GM23338 (cell line): ENCODE measurements around the gene MT1A. TPM values are rescaled to one million over a fixed set of nuclear protein-coding genes. Genes with fewer than 3 reads are reported as not detected.

Experiments used
- ATAC-seq: fragments of 200-7000 bp; cut with Tn5 transposase; 3 replicates; pipeline ENCODE4 v1.9.1; 2020
- DNase-seq: peaks from one replicate; pipeline ENCODE4 v3.0.0-alpha.2; 2015; ENCODE audit warnings: low spot score
- H2AFZ ChIP-seq: fragments of 200-600 bp; sonication (generic); 2 replicates; pipeline ENCODE4 v1.8.0; 2016; ENCODE audit warnings: antibody characterized with exemption, mild to moderate bottlenecking, moderate library complexity
- H3F3A ChIP-seq: fragments of 200-600 bp; sonication (generic); replicated peaks from 2 replicates; pipeline ENCODE4 v1.8.0; 2017; ENCODE audit warnings: antibody characterized with exemption, mixed run types, low read depth
- H3K27ac ChIP-seq: fragments of 200-600 bp; sonication (generic); 2 replicates; pipeline ENCODE4 v1.6.1; 2016; ENCODE audit warnings: low read depth
- H3K27me3 ChIP-seq: fragments of 200-600 bp; sonication (generic); 2 replicates; pipeline ENCODE4 v1.8.0; 2016; ENCODE audit warnings: mild to moderate bottlenecking, mixed run types, moderate library complexity; ENCODE audit not compliant: insufficient read depth
- H3K36me3 ChIP-seq: fragments of 200-600 bp; sonication (generic); 2 replicates; pipeline ENCODE4 v1.8.0; 2016; ENCODE audit warnings: mild to moderate bottlenecking; ENCODE audit not compliant: insufficient read depth
- H3K4me1 ChIP-seq: fragments of 200-600 bp; sonication (generic); 2 replicates; pipeline ENCODE4 v1.8.0; 2016; ENCODE audit warnings: mild to moderate bottlenecking, moderate library complexity; ENCODE audit not compliant: insufficient read depth
- H3K4me2 ChIP-seq: fragments of 200-600 bp; sonication (generic); 2 replicates; pipeline ENCODE4 v1.7.1; 2017; ENCODE audit warnings: mixed run types
- H3K4me3 ChIP-seq: fragments of 200-600 bp; sonication (generic); 2 replicates; pipeline ENCODE4 v1.6.1; 2016; ENCODE audit warnings: mixed run types
- H3K79me2 ChIP-seq: fragments of 200-600 bp; sonication (generic); replicated peaks from 2 replicates; pipeline ENCODE4 v1.8.0; 2017; ENCODE audit warnings: mild to moderate bottlenecking; ENCODE audit not compliant: insufficient read depth
- H3K9me2 ChIP-seq: fragments of 200-600 bp; sonication (generic); 2 replicates; pipeline ENCODE4 v1.8.0; 2017; ENCODE audit not compliant: insufficient read depth
- H4K20me1 ChIP-seq: fragments of 200-600 bp; sonication (generic); replicated peaks from 2 replicates; pipeline ENCODE4 v1.8.0; 2017; ENCODE audit warnings: mild to moderate bottlenecking; ENCODE audit not compliant: insufficient read depth
- H3K27ac Mint-ChIP-seq: 2 replicates; pipeline ENCODE4 v1.8.0; 2020; ENCODE audit warnings: inconsistent platforms, mild to moderate bottlenecking, moderate library complexity, mixed read lengths
- H3K27me3 Mint-ChIP-seq: 3 replicates; pipeline ENCODE4 v1.8.0; 2022; ENCODE audit warnings: low read depth, mild to moderate bottlenecking, moderate library complexity, mixed read lengths, inconsistent platforms; ENCODE audit not compliant: insufficient read depth, poor library complexity
- H3K36me3 Mint-ChIP-seq: 3 replicates; pipeline ENCODE4 v1.8.0; 2021; ENCODE audit warnings: low read depth, mild to moderate bottlenecking, inconsistent platforms, moderate library complexity, mixed read lengths
- H3K4me1 Mint-ChIP-seq: 3 replicates; pipeline ENCODE4 v1.8.0; 2020; ENCODE audit warnings: mild to moderate bottlenecking, inconsistent platforms, mixed read lengths
- H3K4me3 Mint-ChIP-seq: 3 replicates; pipeline ENCODE4 v1.8.0; 2021; ENCODE audit warnings: moderate library complexity, mild to moderate bottlenecking, inconsistent platforms, mixed read lengths
- H3K9me3 Mint-ChIP-seq: 3 replicates; pipeline ENCODE4 v1.8.0; 2020; ENCODE audit warnings: moderate library complexity, mild to moderate bottlenecking, inconsistent platforms, mixed read lengths
- JUNB ChIP-seq: IDR thresholded peaks from one replicate; pipeline ENCODE4 v1.6.1; 2016; ENCODE audit warnings: antibody characterized with exemption; ENCODE audit not compliant: unreplicated experiment
- POLR2AphosphoS5 ChIP-seq: IDR thresholded peaks from 2 replicates; pipeline ENCODE4 v1.6.1; 2016; ENCODE audit warnings: antibody characterized with exemption, low read depth
- ZNF114 ChIP-seq: fragments of 250-450 bp; sonication (Bioruptor Pico); IDR thresholded peaks from 2 replicates; pipeline ENCODE4 v1.5.0; 2020; ENCODE audit warnings: mild to moderate bottlenecking, moderate library complexity
- ZNF331 ChIP-seq: fragments of 250-450 bp; sonication (Bioruptor Pico); IDR thresholded peaks from 2 replicates; pipeline ENCODE4 v1.5.0; 2020; ENCODE audit warnings: low read depth, mild to moderate bottlenecking, moderate library complexity
- polyA plus RNA-seq: library from polyadenylated mRNA; unstranded; fragments of >200 nt; fragmentation: Nextera tagmentation; extraction: Ambion mirVana; gene quantifications from 2 replicates; pipeline ENCODE4 v1.2.1, GENCODE V29; 2016
- total RNA-seq: library from RNA; depleted of rRNA; stranded (reverse); fragments of >200 nt; shearing (Covaris generic); gene quantifications from 2 replicates; pipeline ENCODE4 v1.2.3, GENCODE V29; 2014
- TF ChIP-seq, protein P1 (sequence below): fragments of 250-450 bp; sonication (Bioruptor Pico); IDR thresholded peaks from 2 replicates; pipeline ENCODE4 v1.5.0; 2020; ENCODE audit warnings: mild to moderate bottlenecking, moderate library complexity

MT1A gene
- total and polyA plus RNA-seq, 2 experiments from 2014 or later = 2.5 TPM; not detected in 1

DNA sequence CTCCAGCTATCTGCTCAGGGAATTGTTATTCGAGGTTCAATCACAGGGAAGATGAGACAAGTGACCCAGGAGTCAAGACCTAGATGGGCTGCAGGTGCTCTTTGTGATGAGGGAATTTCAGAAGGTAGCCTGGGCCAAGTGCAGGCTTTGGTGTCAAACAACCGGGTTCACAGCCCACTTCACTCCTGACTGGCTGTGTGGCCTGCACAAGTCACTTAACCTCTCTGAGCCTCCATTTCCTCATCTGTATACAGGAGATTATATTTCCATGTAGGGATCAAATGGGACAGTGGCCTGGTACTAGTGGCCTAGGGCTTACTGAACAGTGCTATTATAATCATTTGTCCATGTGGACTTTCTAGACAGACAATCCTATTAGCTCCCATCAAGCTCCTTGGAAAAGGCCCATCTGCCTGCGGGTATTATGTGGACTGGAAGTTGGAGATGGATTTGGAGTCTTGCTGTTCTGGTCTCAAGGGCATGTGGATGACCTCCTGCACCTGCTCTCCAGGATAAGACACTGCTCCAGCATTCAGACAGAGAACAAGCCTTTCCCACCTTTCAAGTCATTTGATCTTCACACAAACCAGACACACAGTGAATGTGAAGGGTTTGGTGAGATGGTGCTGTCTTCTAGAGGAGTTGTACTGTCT is 40.7 kb downstream of the MT1A start (continued):
- TF ChIP-seq, protein P1, sequence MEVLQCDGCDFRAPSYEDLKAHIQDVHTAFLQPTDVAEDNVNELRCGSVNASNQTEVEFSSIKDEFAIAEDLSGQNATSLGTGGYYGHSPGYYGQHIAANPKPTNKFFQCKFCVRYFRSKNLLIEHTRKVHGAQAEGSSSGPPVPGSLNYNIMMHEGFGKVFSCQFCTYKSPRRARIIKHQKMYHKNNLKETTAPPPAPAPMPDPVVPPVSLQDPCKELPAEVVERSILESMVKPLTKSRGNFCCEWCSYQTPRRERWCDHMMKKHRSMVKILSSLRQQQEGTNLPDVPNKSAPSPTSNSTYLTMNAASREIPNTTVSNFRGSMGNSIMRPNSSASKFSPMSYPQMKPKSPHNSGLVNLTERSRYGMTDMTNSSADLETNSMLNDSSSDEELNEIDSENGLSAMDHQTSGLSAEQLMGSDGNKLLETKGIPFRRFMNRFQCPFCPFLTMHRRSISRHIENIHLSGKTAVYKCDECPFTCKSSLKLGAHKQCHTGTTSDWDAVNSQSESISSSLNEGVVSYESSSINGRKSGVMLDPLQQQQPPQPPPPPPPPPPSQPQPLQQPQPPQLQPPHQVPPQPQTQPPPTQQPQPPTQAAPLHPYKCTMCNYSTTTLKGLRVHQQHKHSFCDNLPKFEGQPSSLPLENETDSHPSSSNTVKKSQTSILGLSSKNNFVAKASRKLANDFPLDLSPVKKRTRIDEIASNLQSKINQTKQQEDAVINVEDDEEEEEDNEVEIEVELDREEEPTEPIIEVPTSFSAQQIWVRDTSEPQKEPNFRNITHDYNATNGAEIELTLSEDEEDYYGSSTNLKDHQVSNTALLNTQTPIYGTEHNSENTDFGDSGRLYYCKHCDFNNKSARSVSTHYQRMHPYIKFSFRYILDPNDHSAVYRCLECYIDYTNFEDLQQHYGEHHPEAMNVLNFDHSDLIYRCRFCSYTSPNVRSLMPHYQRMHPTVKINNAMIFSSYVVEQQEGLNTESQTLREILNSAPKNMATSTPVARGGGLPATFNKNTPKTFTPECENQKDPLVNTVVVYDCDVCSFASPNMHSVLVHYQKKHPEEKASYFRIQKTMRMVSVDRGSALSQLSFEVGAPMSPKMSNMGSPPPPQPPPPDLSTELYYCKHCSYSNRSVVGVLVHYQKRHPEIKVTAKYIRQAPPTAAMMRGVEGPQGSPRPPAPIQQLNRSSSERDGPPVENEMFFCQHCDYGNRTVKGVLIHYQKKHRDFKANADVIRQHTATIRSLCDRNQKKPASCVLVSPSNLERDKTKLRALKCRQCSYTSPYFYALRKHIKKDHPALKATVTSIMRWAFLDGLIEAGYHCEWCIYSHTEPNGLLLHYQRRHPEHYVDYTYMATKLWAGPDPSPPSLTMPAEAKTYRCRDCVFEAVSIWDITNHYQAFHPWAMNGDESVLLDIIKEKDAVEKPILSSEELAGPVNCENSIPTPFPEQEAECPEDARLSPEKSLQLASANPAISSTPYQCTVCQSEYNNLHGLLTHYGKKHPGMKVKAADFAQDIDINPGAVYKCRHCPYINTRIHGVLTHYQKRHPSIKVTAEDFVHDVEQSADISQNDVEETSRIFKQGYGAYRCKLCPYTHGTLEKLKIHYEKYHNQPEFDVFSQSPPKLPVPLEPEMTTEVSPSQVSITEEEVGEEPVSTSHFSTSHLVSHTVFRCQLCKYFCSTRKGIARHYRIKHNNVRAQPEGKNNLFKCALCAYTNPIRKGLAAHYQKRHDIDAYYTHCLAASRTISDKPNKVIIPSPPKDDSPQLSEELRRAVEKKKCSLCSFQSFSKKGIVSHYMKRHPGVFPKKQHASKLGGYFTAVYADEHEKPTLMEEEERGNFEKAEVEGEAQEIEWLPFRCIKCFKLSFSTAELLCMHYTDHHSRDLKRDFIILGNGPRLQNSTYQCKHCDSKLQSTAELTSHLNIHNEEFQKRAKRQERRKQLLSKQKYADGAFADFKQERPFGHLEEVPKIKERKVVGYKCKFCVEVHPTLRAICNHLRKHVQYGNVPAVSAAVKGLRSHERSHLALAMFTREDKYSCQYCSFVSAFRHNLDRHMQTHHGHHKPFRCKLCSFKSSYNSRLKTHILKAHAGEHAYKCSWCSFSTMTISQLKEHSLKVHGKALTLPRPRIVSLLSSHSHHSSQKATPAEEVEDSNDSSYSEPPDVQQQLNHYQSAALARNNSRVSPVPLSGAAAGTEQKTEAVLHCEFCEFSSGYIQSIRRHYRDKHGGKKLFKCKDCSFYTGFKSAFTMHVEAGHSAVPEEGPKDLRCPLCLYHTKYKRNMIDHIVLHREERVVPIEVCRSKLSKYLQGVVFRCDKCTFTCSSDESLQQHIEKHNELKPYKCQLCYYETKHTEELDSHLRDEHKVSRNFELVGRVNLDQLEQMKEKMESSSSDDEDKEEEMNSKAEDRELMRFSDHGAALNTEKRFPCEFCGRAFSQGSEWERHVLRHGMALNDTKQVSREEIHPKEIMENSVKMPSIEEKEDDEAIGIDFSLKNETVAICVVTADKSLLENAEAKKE (CRISPR knock-in tag) = no peak
- TF ChIP-seq ZNF331 (CRISPR knock-in tag) = no peak
- TF ChIP-seq POLR2AphosphoS5 = no peak
- no peak for TF ChIP-seq JUNB

DNA sequence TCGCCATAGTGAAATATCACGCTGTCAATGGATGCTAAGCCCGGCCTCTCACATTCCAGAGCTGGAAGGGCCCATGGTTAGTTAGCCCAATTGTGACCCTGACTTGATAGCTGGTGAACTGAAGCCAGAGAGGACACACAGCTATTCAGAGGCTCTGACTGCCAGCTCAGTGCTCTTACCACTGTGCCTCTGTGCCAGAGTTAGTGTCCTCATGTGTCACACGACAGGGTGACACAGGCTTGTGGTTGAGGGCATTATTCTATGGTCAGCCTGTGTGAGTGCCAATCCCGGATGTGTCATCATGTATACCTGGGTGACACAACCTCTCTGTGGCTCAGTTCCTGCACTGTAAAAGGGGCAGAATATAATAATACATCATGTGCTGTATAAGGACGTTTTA is 41.4 kb downstream of the MT1A start:
- Histone ChIP-seq H3K4me2 (no peak overlapping the region), H3K9me2 (no peaks in the 10 kb centered on the region), H4K20me1 (no peaks in the 10 kb centered on the region), H3K79me2 (peaks cover 14% of the 10 kb centered on the region), H2AFZ (no peak overlapping the region), H3K4me1 (peaks cover 45% of the 10 kb centered on the region), H3K27me3 (peaks cover 24% of the 10 kb centered on the region), H3K27ac (no peak overlapping the region), H3K36me3 (no peaks in the 10 kb centered on the region), H3K4me3 (no peak overlapping the region), H3F3A (peaks cover 14% of the 10 kb centered on the region)
- TF ChIP-seq POLR2AphosphoS5 (no peak), ZNF114 (no peak)
- no peak for ATAC-seq
- no peak overlapping the region for H3K4me3 Mint-ChIP-seq
- H3K36me3 Mint-ChIP-seq = peaks cover 20% of the 10 kb centered on the region
- H3K27ac Mint-ChIP-seq = no peak overlapping the region
- peaks cover 44% of the 10 kb centered on the region for H3K27me3 Mint-ChIP-seq
- H3K4me1 Mint-ChIP-seq = peaks cover 45% of the 10 kb centered on the region
- DNase-seq = no peak
- no peaks in the 10 kb centered on the region for H3K9me3 Mint-ChIP-seq
